Astrocyte (in vitro differentiated cells and primary cell): ENCODE data around the gene UFD1. TPM values are rescaled to one million over a fixed set of nuclear protein-coding genes. Genes with fewer than 3 reads are reported as not detected.
A peak's percentile ranks its signal among the peaks of the same experiment; 100 is the strongest.
"Not testable (repeated sequence)": the region's sequence is repeated elsewhere in the genome, so short reads cannot be mapped to it uniquely, and the experiment has no call there.

Experiments used
- DNase-seq: peaks from one replicate; pipeline ENCODE4 v3.0.0-alpha.2; 2010; ENCODE audit warnings: low read depth
- FAIRE-seq: peaks from 2 replicates; lab custom pipeline; 2011; peaks lifted over from hg19 to GRCh38; lab: Jason Lieb, UNC
- H2AFZ ChIP-seq: 2 replicates; pipeline ENCODE4 v1.6.0; 2012; ENCODE audit warnings: low read depth, low read length, inconsistent platforms
- H3K27ac ChIP-seq: 2 replicates; pipeline ENCODE4 v1.5.1; 2011; ENCODE audit warnings: low read depth, low read length, inconsistent platforms
- H3K27me3 ChIP-seq: 2 replicates; pipeline ENCODE4 v1.6.0; 2011; ENCODE audit warnings: low read length, inconsistent platforms; ENCODE audit not compliant: insufficient read depth
- H3K36me3 ChIP-seq: 2 replicates; pipeline ENCODE4 v1.5.1; 2011; ENCODE audit warnings: low read length, inconsistent platforms; ENCODE audit not compliant: insufficient read depth
- H3K4me1 ChIP-seq: 2 replicates; pipeline ENCODE4 v1.5.1; 2011; ENCODE audit warnings: low read length, inconsistent platforms; ENCODE audit not compliant: insufficient read depth
- H3K4me2 ChIP-seq: 2 replicates; pipeline ENCODE4 v1.6.0; 2012; ENCODE audit warnings: low read length, inconsistent platforms
- H3K4me3 ChIP-seq: 2 replicates; pipeline ENCODE4 v1.5.1; 2011; ENCODE audit warnings: low read depth, mild to moderate bottlenecking, low read length, inconsistent platforms; ENCODE audit not compliant: insufficient read depth
- H3K79me2 ChIP-seq: 2 replicates; pipeline ENCODE4 v1.6.0; 2012; ENCODE audit warnings: mild to moderate bottlenecking, low read length, inconsistent platforms; ENCODE audit not compliant: insufficient read depth
- H3K9ac ChIP-seq: 2 replicates; pipeline ENCODE4 v1.6.0; 2012; ENCODE audit warnings: mild to moderate bottlenecking, low read length, inconsistent platforms
- H3K9me3 ChIP-seq: 2 replicates; pipeline ENCODE4 v1.5.1; 2012; ENCODE audit warnings: low read depth, mild to moderate bottlenecking, low read length, inconsistent platforms; ENCODE audit not compliant: insufficient read depth
- H4K20me1 ChIP-seq: 2 replicates; pipeline ENCODE4 v1.6.0; 2012; ENCODE audit warnings: low read length, inconsistent platforms; ENCODE audit not compliant: insufficient read depth
- H3K27ac Mint-ChIP-seq: one replicate; pipeline ENCODE4 v1.8.0; 2021; ENCODE audit warnings: mild to moderate bottlenecking, mixed read lengths; ENCODE audit not compliant: unreplicated experiment
- H3K27me3 Mint-ChIP-seq: one replicate; pipeline ENCODE4 v1.8.0; 2021; ENCODE audit warnings: low read depth, mixed read lengths; ENCODE audit not compliant: unreplicated experiment
- H3K36me3 Mint-ChIP-seq: one replicate; pipeline ENCODE4 v1.8.0; 2021; ENCODE audit warnings: low read depth, mixed read lengths; ENCODE audit not compliant: unreplicated experiment
- H3K4me1 Mint-ChIP-seq: one replicate; pipeline ENCODE4 v1.8.0; 2021; ENCODE audit warnings: low read depth, mixed read lengths; ENCODE audit not compliant: unreplicated experiment
- H3K4me3 Mint-ChIP-seq: one replicate; pipeline ENCODE4 v1.8.0; 2021; ENCODE audit warnings: mild to moderate bottlenecking, moderate library complexity, mixed read lengths; ENCODE audit not compliant: unreplicated experiment
- H3K9me3 Mint-ChIP-seq: one replicate; pipeline ENCODE4 v1.8.0; 2021; ENCODE audit warnings: mild to moderate bottlenecking, mixed read lengths; ENCODE audit not compliant: unreplicated experiment
- EZH2 ChIP-seq: IDR thresholded peaks from 2 replicates; pipeline ENCODE4 v1.6.1; 2012; ENCODE audit warnings: mild to moderate bottlenecking, low read length, inconsistent platforms; ENCODE audit not compliant: insufficient read depth
- total RNA-seq: library from RNA; stranded (reverse); gene quantifications from 2 replicates; pipeline ENCODE4 v1.2.1, GENCODE V29; 2021
- TF ChIP-seq, protein P1 (sequence below): IDR thresholded peaks from 2 replicates; pipeline ENCODE4 v1.5.1; 2011; ENCODE audit warnings: low read depth, mild to moderate bottlenecking, inconsistent platforms, low read length, moderate library complexity; ENCODE audit not compliant: insufficient read depth

The UFD1 gene
- total RNA-seq, 1 donor from 2014 or later = 105 TPM

DNA sequence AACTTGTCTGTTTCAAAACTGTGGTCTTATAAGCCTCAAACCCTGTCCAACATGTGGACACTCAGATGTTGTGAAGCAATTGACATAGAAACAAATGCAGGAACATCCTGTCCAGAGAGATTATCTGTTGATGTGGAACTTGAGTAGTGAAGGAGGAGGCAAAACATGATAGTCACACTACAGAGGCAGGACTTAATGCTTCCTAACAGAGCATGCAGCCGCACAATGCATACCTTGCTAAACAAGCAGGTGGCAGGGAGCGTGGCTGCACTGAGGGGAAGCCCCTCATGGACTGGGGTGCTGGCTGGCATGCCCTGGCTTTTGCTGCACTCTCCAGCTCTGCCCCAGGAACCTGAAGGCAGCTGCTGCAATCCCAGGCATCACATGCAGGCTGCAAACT lies 36.8 kb downstream of the UFD1 start:
- Mint-ChIP-seq H3K9me3 (no peaks in the 10 kb centered on the region), H3K4me1 (peaks cover 10% of the 10 kb centered on the region), H3K36me3 (peaks cover 7% of the 10 kb centered on the region), H3K4me3 (no peak overlapping the region), H3K27ac (no peak overlapping the region), H3K27me3 (no peaks in the 10 kb centered on the region)
- TF ChIP-seq EZH2 = no peak
- TF ChIP-seq, protein P1, sequence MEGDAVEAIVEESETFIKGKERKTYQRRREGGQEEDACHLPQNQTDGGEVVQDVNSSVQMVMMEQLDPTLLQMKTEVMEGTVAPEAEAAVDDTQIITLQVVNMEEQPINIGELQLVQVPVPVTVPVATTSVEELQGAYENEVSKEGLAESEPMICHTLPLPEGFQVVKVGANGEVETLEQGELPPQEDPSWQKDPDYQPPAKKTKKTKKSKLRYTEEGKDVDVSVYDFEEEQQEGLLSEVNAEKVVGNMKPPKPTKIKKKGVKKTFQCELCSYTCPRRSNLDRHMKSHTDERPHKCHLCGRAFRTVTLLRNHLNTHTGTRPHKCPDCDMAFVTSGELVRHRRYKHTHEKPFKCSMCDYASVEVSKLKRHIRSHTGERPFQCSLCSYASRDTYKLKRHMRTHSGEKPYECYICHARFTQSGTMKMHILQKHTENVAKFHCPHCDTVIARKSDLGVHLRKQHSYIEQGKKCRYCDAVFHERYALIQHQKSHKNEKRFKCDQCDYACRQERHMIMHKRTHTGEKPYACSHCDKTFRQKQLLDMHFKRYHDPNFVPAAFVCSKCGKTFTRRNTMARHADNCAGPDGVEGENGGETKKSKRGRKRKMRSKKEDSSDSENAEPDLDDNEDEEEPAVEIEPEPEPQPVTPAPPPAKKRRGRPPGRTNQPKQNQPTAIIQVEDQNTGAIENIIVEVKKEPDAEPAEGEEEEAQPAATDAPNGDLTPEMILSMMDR = no peak
- no peak for DNase-seq
- H3K9me3 ChIP-seq = no peaks in the 10 kb centered on the region
- FAIRE-seq = no peak
- no peak overlapping the region for H2AFZ ChIP-seq
- peaks cover 6% of the 10 kb centered on the region for H3K36me3 ChIP-seq
- H3K27ac ChIP-seq = no peak overlapping the region
- H3K9ac ChIP-seq = no peak overlapping the region
- H4K20me1 ChIP-seq = peaks cover 57% of the 10 kb centered on the region
- H3K4me3 ChIP-seq = no peak overlapping the region
- H3K4me2 ChIP-seq = no peak overlapping the region
- H3K27me3 ChIP-seq = no peaks in the 10 kb centered on the region
- H3K4me1 ChIP-seq = peaks cover 7% of the 10 kb centered on the region
- peaks cover 75% of the 10 kb centered on the region for H3K79me2 ChIP-seq

DNA sequence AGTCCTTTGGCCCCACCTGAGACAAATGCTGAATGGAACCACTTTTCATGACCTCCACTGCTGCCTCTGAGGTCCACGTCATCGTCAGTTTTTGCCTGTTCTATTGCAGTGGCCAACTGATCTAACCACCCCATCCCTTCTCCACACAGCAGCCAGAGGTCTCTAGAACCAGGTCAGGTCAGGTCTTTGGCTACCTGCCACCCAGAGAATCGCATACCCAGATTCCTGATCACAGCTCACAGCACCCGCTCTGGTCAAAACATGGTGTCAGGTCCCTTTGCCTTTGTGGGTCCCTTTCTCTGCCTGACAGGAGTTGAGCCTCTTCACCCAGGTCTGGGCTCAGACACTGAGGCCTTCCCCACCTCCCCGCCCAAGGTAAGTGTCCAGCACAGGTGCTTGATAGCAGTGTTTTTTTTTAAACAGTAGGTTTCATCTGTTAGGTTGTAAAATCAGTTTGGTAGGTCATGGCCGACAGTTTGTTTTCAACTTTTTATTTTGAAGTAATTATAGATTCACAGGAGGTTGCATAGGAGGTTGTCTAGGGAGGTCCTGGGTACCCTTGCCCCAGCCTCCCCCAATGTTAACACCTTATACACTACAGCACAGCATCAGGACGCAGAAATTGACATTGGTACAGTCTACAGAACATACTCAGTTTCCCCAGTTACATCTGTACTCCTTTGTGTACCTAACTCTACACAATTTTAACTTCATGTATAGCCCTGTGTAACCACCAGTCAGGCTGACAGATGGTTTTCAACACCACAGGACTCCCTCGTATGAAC lies 38.4 kb downstream of the UFD1 start:
- peaks cover 4% of the 10 kb centered on the region for H3K4me1 ChIP-seq
- no peaks in the 10 kb centered on the region for H3K27me3 ChIP-seq
- peaks cover 7% of the 10 kb centered on the region for H3K36me3 Mint-ChIP-seq
- H3K4me2 ChIP-seq = no peak overlapping the region
- H3K27ac Mint-ChIP-seq = no peak overlapping the region
- H3K9ac ChIP-seq = no peak overlapping the region
- H4K20me1 ChIP-seq = peaks cover 48% of the 10 kb centered on the region
- H3K9me3 Mint-ChIP-seq = no peaks in the 10 kb centered on the region
- H3K36me3 ChIP-seq = peaks cover 9% of the 10 kb centered on the region
- FAIRE-seq (no peak), DNase-seq (no peak)
- no peak overlapping the region for H3K27ac ChIP-seq
- peaks cover 2% of the 10 kb centered on the region for H3K4me1 Mint-ChIP-seq
- H3K4me3 Mint-ChIP-seq = no peak overlapping the region
- no peak overlapping the region for H3K4me3 ChIP-seq
- no peak overlapping the region for H2AFZ ChIP-seq
- no peaks in the 10 kb centered on the region for H3K9me3 ChIP-seq
- H3K79me2 ChIP-seq = peaks cover 62% of the 10 kb centered on the region
- TF ChIP-seq, protein P1 = no peak
- TF ChIP-seq EZH2 = no peak
- no peaks in the 10 kb centered on the region for H3K27me3 Mint-ChIP-seq

DNA sequence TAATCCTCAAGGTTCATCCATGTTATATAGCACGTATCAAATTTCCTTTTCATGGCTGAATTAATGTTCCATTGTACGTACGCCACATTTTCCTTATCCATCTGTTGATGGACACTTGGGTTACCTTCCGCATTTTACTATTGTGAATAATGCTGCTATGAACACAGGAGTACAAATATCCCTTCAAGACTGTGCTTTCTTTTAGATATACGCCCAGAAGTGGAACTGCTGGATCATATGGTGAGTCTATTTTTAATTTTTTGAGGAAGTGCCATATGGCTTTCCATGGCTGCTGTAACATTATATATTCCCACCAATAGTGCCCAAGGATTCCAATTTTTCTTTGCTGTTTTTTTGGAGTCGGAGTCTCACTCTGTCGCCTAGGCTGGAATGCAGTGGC lies 40.7 kb downstream of the UFD1 start:
- no peaks in the 10 kb centered on the region for H3K27me3 ChIP-seq
- H2AFZ ChIP-seq = no peak overlapping the region
- no peak overlapping the region for H3K9ac ChIP-seq
- no peaks in the 10 kb centered on the region for H3K27me3 Mint-ChIP-seq
- no peak overlapping the region for H3K27ac ChIP-seq
- no peak overlapping the region for H3K4me2 ChIP-seq
- H3K9me3 ChIP-seq = no peaks in the 10 kb centered on the region
- H3K36me3 ChIP-seq = peaks cover 10% of the 10 kb centered on the region
- peaks cover 2% of the 10 kb centered on the region for H3K4me1 Mint-ChIP-seq
- H3K4me3 ChIP-seq = no peak overlapping the region
- FAIRE-seq (no peak), DNase-seq (no peak)
- TF ChIP-seq, protein P1 = no peak
- TF ChIP-seq EZH2 = no peak
- no peaks in the 10 kb centered on the region for H3K9me3 Mint-ChIP-seq
- no peaks in the 10 kb centered on the region for H3K4me1 ChIP-seq
- H3K4me3 Mint-ChIP-seq = no peak overlapping the region
- H4K20me1 ChIP-seq = peaks cover 25% of the 10 kb centered on the region
- H3K27ac Mint-ChIP-seq = no peak overlapping the region
- H3K36me3 Mint-ChIP-seq = peaks cover 9% of the 10 kb centered on the region
- H3K79me2 ChIP-seq = peaks cover 39% of the 10 kb centered on the region

DNA sequence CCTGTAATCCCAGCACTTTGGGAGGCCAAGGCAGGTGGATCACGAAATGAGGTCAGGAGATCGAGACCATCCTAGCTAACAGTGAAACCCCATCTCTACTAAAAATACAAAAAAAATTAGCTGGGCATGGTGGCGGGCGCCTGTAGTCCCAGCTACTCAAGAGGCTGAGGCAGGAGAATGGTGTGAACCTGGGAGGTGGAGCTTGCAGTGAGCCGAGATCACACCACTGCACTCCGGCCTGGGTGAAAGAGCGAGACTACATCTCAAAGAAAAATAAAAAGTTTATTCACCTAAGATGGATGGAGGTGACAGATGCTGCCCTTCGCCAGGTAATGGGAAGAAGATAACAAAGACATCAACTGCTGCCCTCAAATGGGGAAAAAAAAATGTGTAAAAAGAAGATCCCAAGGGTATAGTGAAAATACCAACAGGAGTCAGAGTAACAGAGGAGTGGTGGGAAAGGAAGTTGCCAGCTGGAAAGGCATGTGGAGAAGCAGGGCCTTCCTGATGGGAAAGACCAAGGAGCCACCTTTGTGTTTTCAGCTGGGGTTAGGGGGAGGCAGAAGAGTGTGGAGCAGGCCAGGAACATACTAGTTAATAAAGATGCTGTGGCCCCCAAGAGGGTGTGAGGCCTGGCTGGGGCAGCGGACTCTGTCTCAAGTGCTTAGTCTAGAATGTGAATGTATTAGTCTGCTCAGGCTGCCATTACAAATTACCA lies 42.4 kb downstream of the UFD1 start:
- FAIRE-seq, H3K4me1 ChIP-seq, H3K4me2 ChIP-seq, DNase-seq, H3K9me3 Mint-ChIP-seq, H3K4me1 Mint-ChIP-seq, H3K27me3 Mint-ChIP-seq, H3K27ac ChIP-seq, H3K27ac Mint-ChIP-seq, H2AFZ ChIP-seq, H3K4me3 ChIP-seq, H3K36me3 ChIP-seq, H3K9me3 ChIP-seq, H3K36me3 Mint-ChIP-seq, H3K27me3 ChIP-seq, H3K9ac ChIP-seq: not testable (repeated sequence)
- H4K20me1 ChIP-seq = peaks cover 10% of the 10 kb centered on the region
- H3K4me3 Mint-ChIP-seq = peak overlapping the region; percentile 51
- H3K79me2 ChIP-seq = peaks cover 31% of the 10 kb centered on the region
